ENCODE measurements around the gene ENO2.

- TF ChIP-seq, protein P1, sequence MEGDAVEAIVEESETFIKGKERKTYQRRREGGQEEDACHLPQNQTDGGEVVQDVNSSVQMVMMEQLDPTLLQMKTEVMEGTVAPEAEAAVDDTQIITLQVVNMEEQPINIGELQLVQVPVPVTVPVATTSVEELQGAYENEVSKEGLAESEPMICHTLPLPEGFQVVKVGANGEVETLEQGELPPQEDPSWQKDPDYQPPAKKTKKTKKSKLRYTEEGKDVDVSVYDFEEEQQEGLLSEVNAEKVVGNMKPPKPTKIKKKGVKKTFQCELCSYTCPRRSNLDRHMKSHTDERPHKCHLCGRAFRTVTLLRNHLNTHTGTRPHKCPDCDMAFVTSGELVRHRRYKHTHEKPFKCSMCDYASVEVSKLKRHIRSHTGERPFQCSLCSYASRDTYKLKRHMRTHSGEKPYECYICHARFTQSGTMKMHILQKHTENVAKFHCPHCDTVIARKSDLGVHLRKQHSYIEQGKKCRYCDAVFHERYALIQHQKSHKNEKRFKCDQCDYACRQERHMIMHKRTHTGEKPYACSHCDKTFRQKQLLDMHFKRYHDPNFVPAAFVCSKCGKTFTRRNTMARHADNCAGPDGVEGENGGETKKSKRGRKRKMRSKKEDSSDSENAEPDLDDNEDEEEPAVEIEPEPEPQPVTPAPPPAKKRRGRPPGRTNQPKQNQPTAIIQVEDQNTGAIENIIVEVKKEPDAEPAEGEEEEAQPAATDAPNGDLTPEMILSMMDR (IDR thresholded peaks at IDR 0.05): peak in 2 of 3 experiments; percentile 10 to 37
- no peak for TF ChIP-seq EP300 (IDR thresholded peaks at IDR 0.05)
Measured at GRCh38 chr12:6873094-6874014, 41.0 kb upstream of the ENO2 start, which contains the start of gene SPSB2.
